D721Med (cell line): ENCODE results near the gene LRFN2.

Source experiments
- DNase-seq: peaks from one replicate; pipeline ENCODE4 v3.0.0; 2011; ENCODE audit warnings: low spot score; ENCODE audit not compliant: insufficient read length
- FAIRE-seq: peaks from 2 replicates; lab custom pipeline; 2011; peaks lifted over from hg19 to GRCh38; lab: Jason Lieb, UNC
- TF ChIP-seq, protein P1 (sequence below): IDR thresholded peaks from 2 replicates; pipeline ENCODE4 v1.5.1; 2012; ENCODE audit warnings: mild to moderate bottlenecking, control low read depth; ENCODE audit not compliant: insufficient read depth; ENCODE audit errors: missing control alignments

Gene LRFN2

DNA sequence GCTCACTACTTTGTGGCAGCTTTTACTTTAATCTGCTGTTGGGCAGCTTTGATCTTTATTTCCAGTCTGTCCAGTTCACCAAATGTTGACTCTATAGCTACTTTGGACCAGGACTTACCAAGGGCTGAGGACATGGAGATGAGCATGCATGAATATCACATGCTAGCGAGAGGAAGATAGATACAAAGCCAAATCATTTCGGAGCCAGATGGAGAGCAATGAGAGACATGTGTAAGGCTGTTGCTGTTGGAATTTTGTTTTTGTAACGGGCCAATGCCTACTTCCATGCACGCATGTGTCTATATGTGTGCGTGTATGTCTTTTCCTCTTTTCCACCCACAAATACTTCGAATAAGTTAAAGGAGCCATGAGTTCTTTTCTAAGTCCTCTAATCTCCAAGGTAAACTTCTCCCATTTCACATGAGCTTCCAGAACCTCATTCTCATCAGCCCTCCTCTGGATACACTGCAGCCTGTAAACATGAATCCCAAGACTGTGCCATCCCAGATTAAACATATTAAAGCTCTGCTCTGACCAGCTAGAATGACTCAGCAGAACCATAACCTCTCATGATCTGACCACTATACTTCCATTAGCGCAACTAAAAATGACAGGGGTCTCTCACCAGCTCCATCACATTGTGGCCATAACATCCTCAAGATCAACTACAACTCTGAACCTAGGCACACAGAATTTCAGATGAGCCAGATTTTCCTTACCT lies 160.7 kb downstream of the LRFN2 start:
- TF ChIP-seq, protein P1, sequence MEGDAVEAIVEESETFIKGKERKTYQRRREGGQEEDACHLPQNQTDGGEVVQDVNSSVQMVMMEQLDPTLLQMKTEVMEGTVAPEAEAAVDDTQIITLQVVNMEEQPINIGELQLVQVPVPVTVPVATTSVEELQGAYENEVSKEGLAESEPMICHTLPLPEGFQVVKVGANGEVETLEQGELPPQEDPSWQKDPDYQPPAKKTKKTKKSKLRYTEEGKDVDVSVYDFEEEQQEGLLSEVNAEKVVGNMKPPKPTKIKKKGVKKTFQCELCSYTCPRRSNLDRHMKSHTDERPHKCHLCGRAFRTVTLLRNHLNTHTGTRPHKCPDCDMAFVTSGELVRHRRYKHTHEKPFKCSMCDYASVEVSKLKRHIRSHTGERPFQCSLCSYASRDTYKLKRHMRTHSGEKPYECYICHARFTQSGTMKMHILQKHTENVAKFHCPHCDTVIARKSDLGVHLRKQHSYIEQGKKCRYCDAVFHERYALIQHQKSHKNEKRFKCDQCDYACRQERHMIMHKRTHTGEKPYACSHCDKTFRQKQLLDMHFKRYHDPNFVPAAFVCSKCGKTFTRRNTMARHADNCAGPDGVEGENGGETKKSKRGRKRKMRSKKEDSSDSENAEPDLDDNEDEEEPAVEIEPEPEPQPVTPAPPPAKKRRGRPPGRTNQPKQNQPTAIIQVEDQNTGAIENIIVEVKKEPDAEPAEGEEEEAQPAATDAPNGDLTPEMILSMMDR, result no peak
- FAIRE-seq, result no peak
- DNase-seq, result no peak

DNA sequence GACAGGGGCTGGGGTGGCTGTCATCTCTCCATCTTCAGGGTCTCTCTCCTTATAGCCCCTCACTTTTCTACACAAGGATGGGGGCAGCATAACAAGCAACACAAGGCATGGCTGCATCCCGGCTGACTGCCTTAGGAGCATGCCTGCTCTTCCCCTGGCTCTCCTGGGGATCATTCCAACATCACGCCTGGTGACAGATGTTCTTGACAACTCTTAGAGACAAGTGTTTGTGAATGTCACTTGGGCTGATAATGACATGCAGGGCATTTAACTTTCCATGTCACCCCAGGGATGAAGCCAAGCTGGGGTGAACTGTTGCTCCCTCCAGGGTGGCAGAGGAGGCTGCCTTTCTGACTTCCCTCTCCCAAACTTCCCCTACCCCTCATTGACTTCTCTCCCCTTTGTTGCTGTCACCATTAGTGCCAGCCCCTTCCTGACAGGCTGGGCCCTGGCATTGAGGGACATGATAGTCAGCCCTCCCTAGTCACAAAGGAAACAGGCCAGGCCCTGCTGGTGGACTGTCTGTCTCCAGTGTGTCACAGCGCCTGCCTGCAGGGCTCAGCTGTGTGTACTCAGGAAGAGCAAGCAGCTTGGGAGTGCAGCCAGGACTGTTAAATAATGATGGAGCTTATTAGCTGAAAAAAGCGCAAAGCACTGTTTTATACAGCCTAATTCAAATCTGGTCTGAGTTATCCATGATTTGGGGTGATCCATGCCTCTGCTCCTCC lies 161.8 kb downstream of the LRFN2 start:
- TF ChIP-seq, protein P1, result no peak
- FAIRE-seq (no peak), DNase-seq (no peak)

DNA sequence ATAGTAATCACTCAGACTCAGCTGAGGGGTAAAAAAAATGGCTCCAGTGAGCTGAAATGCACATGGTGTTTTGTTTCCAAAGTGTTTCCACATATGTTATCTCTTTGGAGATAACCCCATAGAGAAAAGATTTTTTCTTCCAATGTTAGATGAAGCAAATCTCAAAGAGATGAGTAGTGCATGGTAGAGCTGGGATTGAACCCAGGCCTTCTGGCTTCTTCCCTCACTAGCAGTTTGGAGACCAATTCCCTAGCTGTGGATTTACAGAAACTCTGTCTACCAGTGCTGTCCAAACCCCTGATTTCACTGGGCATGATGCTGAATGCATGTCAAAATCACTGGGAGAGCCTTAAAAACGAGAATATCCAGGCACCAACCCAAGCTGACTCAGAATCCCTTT lies 165.1 kb downstream of the LRFN2 start:
- FAIRE-seq (no peak), DNase-seq (no peak)
- TF ChIP-seq, protein P1, result no peak

DNA sequence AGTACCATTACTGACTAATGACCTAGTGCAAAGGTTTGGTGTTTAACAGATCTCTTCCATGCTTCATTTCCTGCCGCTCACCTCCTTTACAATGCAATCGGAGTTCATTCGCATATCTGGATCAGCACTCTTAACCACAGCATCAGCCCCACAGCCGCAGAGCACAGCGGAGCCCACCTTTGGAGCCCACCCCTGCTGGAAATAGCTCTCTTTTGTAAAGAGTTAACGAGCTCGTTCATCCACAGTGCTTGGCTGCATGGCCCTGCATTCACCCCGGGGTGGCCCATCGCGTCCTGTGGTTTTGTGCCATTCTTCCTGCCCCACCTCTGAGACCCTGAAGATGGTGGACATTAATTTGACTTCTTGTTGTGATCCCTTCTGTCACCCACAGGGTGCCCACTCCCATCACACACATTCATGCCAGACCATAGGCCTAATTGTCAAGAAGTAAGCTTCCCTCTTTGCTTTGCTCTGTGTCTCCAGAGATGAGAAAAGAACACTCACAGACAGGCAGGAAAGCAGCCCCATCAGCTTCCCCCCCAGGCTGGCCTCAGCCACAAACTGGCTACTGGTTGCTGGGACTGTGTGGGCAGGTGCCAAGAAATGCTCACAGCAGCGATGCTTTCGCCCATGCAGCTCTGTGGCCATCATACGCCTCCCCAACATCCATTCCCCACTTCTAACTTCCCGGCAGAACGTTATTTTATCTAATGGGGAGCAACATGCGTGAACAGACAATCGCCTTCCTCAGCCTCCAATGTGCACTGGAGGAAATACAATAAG lies 167.0 kb downstream of the LRFN2 start:
- DNase-seq (no peak), FAIRE-seq (no peak)
- TF ChIP-seq, protein P1, result no peak

DNA sequence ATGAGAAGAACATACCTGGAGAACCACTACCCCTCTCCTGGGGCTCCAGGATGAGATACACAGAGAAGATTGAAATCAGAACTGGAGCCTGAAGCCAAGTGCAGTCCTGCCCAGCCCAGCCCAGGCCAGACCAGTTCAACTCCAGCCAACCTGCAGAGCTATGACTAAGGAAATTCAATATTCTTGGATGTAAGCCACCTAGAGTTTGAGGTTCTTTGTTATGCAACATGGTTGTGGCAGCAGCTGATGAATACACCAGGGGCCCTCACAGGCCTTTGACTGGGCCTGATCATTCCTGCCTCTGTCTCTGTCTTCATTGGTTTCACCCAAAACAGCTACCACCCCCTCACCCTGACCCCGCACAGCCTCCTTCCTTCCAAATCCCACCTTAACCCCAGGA lies 167.8 kb downstream of the LRFN2 start:
- DNase-seq, result no peak
- TF ChIP-seq, protein P1, result no peak
- no peak for FAIRE-seq

DNA sequence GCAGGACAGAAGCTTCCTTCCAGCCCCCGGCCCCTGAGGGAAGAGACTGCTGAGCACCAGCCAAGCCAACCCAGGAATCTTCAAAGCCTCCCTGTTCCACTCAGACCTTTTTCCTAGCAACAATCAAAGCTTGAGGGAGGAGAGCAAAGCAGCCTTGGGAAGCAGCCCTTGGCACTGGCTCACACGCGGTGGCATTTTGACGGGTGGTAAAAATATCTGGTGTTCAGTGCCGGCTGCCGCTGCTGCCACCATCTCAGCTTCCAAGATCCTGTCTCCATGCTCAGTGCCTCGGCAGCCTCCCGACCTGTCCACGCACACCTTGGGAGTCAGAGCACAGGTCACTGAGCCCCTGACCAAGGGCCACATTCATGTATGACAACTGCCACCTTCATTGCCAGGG lies 170.1 kb downstream of the LRFN2 start:
- FAIRE-seq, result no peak

More for the DNA sequence above, 170.1 kb downstream of the LRFN2 start:
- no peak for DNase-seq
- TF ChIP-seq, protein P1, result no peak
